NCI-H524 (cell line): ENCODE results near the gene CCSER2.
"Not testable (repeated sequence)": the region's sequence is repeated elsewhere in the genome, so short reads cannot be mapped to it uniquely, and the experiment has no call there.

Experiments
- DNase-seq, 2 experiments: peaks; one replicate each; lab custom pipeline; 2025; lab: John Stamatoyannopoulos, UW

The CCSER2 gene

GRCh38 chr10:84397735-84398144 is 69.4 kb downstream of the CCSER2 start:
- no peak for DNase-seq

- DNase-seq, result no peak
Observed at GRCh38 chr10:84398696-84399095, 70.3 kb downstream of the CCSER2 start.

- no peak for DNase-seq
Observed at GRCh38 chr10:84401854-84402611, 73.6 kb downstream of the CCSER2 start.

- no peak for DNase-seq
Observed at GRCh38 chr10:84404783-84405182, 76.4 kb downstream of the CCSER2 start.

GRCh38 chr10:84405662-84406061 is 77.3 kb downstream of the CCSER2 start:
- DNase-seq, result no peak

- no peak for DNase-seq
Observed at GRCh38 chr10:84406561-84406960, 78.2 kb downstream of the CCSER2 start.

GRCh38 chr10:84407388-84408049 is 79.1 kb downstream of the CCSER2 start:
- no peak for DNase-seq

- peak; percentile 20 to 60 for DNase-seq
Observed at GRCh38 chr10:84412482-84412881, 84.1 kb downstream of the CCSER2 start.

- not testable (repeated sequence) for DNase-seq
Observed at GRCh38 chr10:84414110-84414509, 85.7 kb downstream of the CCSER2 start.

- no peak for DNase-seq
Observed at GRCh38 chr10:84415539-84416244, 87.3 kb downstream of the CCSER2 start.

GRCh38 chr10:84416245-84416555 is 87.8 kb downstream of the CCSER2 start:
- DNase-seq, result no peak

- no peak for DNase-seq
Observed at GRCh38 chr10:84423719-84424118, 95.3 kb downstream of the CCSER2 start.

- DNase-seq, result no peak
Observed at GRCh38 chr10:84424731-84425167, 96.4 kb downstream of the CCSER2 start.

- DNase-seq, result no peak
Observed at GRCh38 chr10:84427903-84428650, 99.7 kb downstream of the CCSER2 start.

- no peak for DNase-seq
Observed at GRCh38 chr10:84428711-84429110, 100.3 kb downstream of the CCSER2 start.

- DNase-seq, result peak in 1 of 2 experiments; percentile 29
Observed at GRCh38 chr10:84429926-84430520, 101.6 kb downstream of the CCSER2 start.

- DNase-seq, result no peak
Observed at GRCh38 chr10:84432891-84433290, 104.5 kb downstream of the CCSER2 start.

- no peak for DNase-seq
Observed at GRCh38 chr10:84440781-84441180, 112.4 kb downstream of the CCSER2 start.

GRCh38 chr10:84447701-84448400 is 119.5 kb downstream of the CCSER2 start:
- no peak for DNase-seq

- DNase-seq, result not testable (repeated sequence)
Observed at GRCh38 chr10:84449351-84449750, 121.0 kb downstream of the CCSER2 start.

GRCh38 chr10:84452003-84452402 is 123.6 kb downstream of the CCSER2 start:
- peak; percentile 2 to 38 for DNase-seq
